Measurements from ENCODE around the gene JADE2. TPM values are rescaled to one million over a fixed set of nuclear protein-coding genes. Genes with fewer than 3 reads are reported as not detected.

Gene JADE2
- total RNA-seq, 1 donor from 2014 or later: 26.3 TPM

DNA sequence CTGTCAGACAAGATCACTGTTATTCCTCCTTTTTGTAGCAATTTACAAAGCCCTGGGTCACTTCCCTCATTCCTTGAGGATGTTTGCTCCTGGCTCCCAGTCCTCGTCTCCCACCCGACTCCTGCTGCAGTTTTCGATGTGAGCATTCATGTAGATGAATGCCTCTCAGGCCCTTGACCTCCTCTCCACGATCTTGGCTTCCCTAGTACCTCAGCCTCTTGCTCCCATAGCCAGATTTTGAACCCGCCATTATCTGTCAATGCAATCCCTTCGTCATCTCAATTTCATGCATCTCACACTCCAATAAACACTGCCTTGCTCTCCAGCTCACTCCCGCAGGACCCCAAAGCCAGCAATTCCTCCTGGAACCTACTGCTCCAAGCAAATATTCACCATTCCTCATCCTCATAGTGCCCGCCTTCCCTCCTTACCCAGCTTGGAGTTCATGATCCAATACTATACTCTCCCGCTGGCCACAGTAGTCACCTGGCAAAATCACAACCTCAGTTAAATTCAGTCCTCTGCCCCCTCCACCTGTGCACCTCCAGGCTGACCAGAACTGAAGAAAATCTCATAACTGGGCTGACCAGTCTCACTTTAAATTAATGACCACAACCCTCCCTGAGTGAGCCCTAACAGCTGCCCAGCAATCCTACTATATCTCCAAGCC lies 35.1 kb upstream of the JADE2 start:
- TF ChIP-seq, protein P1, sequence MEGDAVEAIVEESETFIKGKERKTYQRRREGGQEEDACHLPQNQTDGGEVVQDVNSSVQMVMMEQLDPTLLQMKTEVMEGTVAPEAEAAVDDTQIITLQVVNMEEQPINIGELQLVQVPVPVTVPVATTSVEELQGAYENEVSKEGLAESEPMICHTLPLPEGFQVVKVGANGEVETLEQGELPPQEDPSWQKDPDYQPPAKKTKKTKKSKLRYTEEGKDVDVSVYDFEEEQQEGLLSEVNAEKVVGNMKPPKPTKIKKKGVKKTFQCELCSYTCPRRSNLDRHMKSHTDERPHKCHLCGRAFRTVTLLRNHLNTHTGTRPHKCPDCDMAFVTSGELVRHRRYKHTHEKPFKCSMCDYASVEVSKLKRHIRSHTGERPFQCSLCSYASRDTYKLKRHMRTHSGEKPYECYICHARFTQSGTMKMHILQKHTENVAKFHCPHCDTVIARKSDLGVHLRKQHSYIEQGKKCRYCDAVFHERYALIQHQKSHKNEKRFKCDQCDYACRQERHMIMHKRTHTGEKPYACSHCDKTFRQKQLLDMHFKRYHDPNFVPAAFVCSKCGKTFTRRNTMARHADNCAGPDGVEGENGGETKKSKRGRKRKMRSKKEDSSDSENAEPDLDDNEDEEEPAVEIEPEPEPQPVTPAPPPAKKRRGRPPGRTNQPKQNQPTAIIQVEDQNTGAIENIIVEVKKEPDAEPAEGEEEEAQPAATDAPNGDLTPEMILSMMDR (IDR thresholded peaks at IDR 0.05; ENCODE audit: borderline replicate concordance): no peak
- intact Hi-C loops (cut with micrococcal nuclease): no loop called here
- H3K27ac ChIP-seq (replicated peaks): no peak overlapping the region

DNA sequence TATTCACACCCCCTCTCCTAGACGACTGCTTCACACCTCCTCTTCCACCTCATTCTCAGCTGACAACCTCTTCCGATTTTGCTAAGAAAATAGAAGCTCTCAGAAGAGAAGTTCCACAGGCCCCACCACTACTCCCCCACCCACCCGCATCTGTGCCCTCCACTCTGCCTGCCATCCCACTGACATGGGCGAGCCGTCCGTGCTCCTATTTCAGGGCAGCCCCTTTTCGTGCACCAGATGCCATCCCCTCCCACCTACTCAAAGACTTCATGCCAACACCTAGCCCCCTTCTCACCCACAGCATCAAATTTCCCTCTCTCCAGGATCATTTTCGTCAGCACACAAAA lies 34.6 kb upstream of the JADE2 start:
- no peak overlapping the region for H3K27ac ChIP-seq (replicated peaks)
- H3K4me3 ChIP-seq: no peak overlapping the region
- TF ChIP-seq, protein P1 (IDR thresholded peaks at IDR 0.05; ENCODE audit: borderline replicate concordance): no peak
- H3K27me3 ChIP-seq (ENCODE audit: low read depth): no peaks in the 10 kb centered on the region
- intact Hi-C loops (cut with micrococcal nuclease): no loop called here
- no peaks in the 10 kb centered on the region for H3K4me1 ChIP-seq
- H3K9me3 ChIP-seq (replicated peaks): peaks cover under 1% of the 10 kb centered on the region
- no peaks in the 10 kb centered on the region for H3K36me3 ChIP-seq
- no peak for DNase-seq

More for the DNA sequence above, 35.1 kb upstream of the JADE2 start:
- Histone ChIP-seq H3K36me3 (no peaks in the 10 kb centered on the region), H3K9me3 (replicated peaks) (peaks cover 6% of the 10 kb centered on the region), H3K27me3 (ENCODE audit: low read depth) (no peaks in the 10 kb centered on the region), H3K4me1 (no peaks in the 10 kb centered on the region), H3K4me3 (no peak overlapping the region)
- DNase-seq: no peak

DNA sequence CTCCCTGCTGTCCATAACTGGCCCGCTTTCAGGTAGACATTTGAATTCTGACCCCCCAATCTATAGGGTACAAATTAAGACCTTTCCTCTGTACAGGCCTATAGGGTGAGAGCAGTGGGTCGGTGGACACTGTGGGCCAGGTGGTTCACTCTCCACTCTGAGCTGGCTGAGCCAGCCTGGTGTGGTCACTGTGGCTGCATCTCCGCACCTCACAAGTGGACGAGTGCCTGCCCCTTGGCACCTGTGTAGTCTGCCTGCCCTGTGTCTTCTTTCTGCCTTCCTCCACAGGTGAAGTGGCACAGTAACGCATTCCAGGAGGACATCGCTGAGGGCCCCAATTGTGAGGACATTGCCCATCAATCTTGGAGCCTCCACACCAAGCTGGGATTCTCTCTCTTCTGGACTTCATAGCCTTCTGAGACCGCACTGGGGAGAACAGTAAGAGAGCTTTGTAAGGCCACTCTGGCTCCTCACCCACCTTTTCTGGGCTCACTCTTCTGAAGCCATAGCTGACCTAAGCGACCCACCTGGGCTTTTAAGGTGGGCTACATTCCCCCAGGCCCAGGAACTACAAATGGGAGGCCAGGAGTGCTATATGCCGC lies 33.5 kb upstream of the JADE2 start:
- Histone ChIP-seq H3K36me3 (no peaks in the 10 kb centered on the region), H3K4me3 (no peak overlapping the region), H3K27me3 (ENCODE audit: low read depth) (no peaks in the 10 kb centered on the region), H3K27ac (replicated peaks) (no peak overlapping the region), H3K4me1 (no peaks in the 10 kb centered on the region), H3K9me3 (replicated peaks) (no peaks in the 10 kb centered on the region)
- intact Hi-C loops (cut with micrococcal nuclease): no loop called here
- no peak for DNase-seq
- TF ChIP-seq, protein P1 (IDR thresholded peaks at IDR 0.05; ENCODE audit: borderline replicate concordance): no peak

DNA sequence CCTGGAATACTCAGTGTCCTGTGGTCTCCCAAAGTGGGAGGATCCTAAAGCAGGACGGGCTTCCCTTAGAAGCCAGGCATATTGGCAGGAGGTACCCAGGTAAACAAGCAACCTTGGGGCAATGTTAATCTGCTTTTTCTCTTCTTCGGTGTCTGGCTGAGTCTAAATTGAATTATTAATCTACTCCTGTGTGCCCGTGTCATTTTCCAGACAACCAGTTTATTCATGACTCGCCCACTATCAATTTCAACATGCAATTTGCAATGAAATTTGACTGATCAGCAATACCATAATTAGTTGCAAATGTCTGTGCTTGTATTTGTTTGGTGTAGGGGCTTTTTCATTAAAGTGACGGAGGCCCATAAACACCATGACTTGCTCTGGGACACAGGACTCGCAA lies 32.9 kb upstream of the JADE2 start:
- Histone ChIP-seq H3K27ac (replicated peaks) (no peak overlapping the region), H3K4me3 (no peak overlapping the region), H3K4me1 (no peaks in the 10 kb centered on the region), H3K9me3 (replicated peaks) (no peaks in the 10 kb centered on the region), H3K36me3 (no peaks in the 10 kb centered on the region), H3K27me3 (ENCODE audit: low read depth) (no peaks in the 10 kb centered on the region)
- TF ChIP-seq, protein P1 (IDR thresholded peaks at IDR 0.05; ENCODE audit: borderline replicate concordance): no peak
- intact Hi-C loops (cut with micrococcal nuclease): no loop called here
- no peak for DNase-seq

DNA sequence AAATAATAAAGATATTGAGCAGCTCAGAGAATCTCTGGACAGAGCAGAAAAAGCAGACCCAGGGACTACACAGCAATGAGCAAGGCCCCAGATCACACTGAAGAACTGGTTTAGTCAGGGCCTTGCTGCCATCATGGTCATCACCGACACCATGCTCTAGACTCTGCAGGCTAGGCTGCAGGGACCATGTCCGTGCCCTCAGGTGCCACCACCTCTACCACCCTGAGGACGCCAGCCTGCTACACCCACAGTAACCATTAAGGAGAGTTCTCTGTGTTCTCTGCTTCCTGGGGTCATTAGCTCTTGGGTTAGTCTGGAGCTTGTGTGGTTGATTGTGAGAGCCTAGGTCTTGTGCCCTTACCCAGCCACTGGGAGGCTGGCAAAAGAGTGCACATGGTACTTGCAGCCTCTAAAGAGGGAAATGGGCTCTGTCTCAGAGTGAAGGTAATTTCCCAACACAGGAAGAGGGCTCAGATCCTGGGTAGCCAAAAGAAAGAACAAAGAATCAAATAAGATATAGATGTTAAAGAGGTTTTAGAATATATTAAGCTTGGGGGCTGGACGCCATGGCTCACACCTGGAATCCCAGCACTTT lies 31.9 kb upstream of the JADE2 start:
- H3K36me3 ChIP-seq: no peaks in the 10 kb centered on the region
- no peak overlapping the region for H3K27ac ChIP-seq (replicated peaks)
- no peak overlapping the region for H3K4me3 ChIP-seq
- DNase-seq: no peak
- intact Hi-C loops (cut with micrococcal nuclease): no loop called here
- TF ChIP-seq, protein P1 (IDR thresholded peaks at IDR 0.05; ENCODE audit: borderline replicate concordance): no peak
- no peaks in the 10 kb centered on the region for H3K9me3 ChIP-seq (replicated peaks)
- H3K4me1 ChIP-seq: no peaks in the 10 kb centered on the region
- H3K27me3 ChIP-seq (ENCODE audit: low read depth): no peaks in the 10 kb centered on the region
